HG02884 (cell line): ENCODE measurements around the gene FGF2.
"Not testable (repeated sequence)": the region's sequence is repeated elsewhere in the genome, so short reads cannot be mapped to it uniquely, and the experiment has no call there.

ENCODE experiments used
- ATAC-seq: cut with Tn5 transposase; IDR thresholded peaks from one replicate; pipeline ENCODE4 v1.9.1; 2021; ENCODE audit warnings: mild to moderate bottlenecking, moderate library complexity; ENCODE audit not compliant: unreplicated experiment

The FGF2 gene

DNA sequence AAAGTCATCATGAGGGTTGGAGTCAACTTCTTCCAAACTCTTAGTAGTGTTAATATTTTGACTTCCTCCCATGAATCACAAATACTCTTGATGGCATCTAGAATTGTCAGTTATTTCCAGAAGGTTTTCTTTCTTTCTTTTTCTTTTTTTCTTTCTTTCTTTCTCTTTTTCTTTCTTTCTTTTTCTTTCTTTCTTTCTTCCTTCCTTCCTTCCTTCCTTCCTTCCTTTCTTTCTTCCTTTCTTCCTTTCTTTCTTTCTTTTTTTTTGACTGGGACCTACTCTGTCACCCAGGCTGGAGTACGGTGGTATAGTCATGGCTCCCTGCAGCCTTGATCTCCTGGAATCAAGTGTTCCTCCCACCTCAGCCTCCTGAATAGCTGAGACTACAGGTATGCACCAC is 17.8 kb downstream of the FGF2 start:
- not testable (repeated sequence) for ATAC-seq

DNA sequence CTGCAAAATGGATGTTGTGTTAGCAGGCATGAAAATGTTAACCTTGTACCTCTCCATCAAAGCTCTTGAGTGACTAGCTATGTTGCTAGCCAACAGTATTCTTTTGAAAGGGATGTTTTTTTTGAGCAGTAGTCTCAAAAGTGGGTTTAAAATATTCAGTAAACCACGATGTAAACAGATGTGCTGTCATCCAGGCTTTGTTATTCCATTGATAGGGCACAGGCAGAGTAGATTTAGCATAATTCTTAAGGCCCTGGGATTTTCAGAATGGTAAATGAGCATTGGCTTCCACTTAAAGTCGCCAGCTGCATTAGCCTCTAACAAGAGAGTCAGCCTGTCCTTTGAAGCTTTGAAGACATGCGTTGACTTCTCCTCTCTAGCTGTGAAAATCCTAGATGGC is 18.4 kb downstream of the FGF2 start:
- no peak for ATAC-seq

DNA sequence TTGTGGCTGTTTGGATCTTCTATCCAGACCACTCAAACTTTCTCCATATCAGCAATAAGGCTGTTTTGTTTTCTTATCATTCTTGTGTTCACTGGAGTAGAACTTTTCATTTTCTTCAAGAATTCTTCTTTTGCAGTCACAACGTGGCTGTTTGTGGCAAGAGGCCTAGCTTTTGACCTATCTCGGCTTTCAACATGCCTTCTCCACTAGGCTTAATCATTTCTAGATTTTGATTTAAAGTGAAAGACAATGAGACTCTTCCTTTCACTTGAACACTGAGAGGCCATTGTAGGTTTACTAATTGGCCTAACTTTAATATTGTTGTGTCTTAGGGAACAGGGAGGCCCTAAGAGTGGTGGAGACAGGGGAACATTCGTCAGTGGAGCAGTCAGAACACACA is 19.1 kb downstream of the FGF2 start:
- peak; percentile 75 for ATAC-seq

DNA sequence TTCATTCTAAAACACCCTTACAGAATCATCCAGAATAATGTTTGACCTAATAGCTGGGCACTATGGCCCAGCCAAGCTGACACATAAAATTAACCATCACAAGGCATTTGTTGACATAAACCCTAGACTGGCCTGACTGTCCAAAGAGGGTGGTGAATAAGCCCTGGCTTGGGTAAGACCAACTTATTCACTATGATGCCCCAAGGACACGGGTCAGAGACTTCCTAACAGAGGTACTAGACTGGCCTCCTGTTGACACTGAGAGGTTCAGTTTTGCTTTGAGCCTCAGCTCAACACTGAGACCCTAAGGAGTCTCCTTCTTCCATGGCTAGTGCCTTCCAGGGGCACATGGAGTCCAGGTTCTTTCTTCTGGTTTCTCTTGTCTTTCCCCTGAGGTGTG is 21.3 kb downstream of the FGF2 start:
- no peak for ATAC-seq

DNA sequence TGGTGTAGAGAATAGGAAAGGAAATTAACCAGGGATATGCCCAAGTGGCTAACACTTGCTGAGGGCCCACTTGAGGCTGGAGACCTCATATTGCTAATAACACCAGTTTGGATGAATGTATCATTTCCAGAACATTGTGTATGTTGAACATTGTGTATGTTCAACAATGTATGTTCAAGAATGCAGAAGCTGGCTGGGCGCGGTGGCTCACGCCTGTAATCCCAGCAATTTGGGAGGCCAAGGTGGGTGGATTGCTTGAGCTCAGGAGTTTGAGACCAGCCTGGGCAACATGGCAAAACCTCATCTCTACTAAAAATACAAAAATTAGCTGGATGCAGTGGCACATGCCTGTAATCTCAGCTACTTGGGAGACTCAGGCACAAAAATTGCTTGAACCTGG is 23.2 kb downstream of the FGF2 start:
- not testable (repeated sequence) for ATAC-seq

DNA sequence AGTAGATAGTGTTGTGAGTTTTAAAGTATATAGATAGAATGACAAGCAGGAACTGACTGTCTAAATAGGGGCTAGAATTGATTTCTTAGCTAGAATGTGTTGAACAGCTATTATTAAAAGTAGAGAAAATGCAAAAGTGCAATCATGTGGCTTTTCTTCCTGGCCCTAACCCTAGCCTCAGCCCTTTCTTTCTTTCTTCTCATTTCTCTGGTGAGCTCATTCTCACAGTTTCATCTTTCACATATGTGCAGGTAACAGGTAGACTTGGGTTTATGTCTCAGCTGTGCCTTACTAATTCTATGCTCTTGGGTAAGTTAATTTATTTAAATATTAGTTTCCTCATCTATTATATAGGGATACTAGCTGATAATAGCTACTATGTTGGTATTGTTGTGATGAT is 24.9 kb downstream of the FGF2 start:
- ATAC-seq: no peak

DNA sequence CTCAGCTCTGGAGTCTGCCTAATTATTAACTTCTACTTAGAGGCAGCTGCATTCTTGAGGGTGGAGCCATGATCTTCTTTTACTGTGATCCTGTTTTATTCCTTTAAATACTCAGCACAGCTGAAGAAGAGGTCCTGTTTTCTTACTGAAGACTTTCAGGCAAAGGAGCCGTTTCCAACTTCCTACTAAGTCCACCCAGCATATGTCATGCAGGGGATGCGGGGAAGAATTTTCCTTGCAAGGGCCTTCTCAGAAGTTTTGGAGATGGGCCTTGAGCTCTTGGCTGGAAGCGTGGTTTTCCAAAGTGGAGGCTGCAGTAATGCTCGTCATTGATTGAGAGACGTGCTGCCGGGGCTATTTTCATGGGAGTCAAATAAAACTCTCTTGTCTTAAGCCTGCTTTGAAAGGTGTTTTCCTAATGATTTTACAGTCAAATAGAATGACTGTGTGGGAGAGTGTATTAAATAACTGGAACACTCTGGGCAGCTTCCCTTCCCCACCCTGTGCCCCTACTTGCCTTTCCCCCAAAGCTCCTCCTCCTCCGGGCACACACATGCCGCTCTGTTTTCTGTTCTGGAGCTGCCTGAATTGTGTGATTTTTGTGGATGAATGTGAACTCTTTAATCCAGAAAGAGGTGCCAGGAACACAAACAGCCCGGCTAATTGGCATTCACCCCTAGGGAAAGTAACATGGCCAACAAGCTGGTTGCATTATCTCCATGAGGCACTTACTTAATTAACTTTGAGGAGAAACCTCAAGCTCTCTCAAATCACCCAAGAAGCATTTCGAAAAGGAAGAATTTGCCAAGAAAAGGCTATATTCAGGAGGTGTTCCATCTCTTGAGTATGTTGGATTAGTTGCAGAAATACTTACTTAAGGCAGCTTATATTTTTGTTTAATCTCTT is 28.1 kb downstream of the FGF2 start:
- no peak for ATAC-seq

DNA sequence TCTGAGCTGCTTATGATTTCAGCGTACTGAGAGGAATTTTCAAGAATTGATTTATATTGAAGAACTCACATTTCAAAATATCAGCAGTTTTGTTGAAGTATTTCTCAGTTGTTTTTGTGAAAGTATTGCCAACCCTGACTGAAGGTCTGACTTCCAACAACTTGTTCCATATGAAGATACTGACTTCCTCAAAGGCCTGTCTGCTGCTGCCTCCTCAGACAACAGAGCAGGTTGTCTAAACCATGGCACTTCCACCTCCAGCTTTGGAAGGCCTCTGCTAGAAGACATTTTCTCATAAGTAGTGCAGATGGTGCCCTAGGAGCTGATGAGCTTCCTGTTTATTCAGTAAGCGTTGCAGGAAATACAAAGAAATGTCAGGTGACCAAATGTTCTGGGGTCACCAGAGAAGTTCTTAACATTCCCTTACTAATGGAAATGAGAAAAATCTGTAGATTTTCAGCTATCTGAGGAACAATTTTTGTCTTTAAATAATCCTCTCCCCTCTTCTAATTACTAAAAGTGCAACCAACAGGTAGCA is 28.8 kb downstream of the FGF2 start:
- ATAC-seq: no peak

DNA sequence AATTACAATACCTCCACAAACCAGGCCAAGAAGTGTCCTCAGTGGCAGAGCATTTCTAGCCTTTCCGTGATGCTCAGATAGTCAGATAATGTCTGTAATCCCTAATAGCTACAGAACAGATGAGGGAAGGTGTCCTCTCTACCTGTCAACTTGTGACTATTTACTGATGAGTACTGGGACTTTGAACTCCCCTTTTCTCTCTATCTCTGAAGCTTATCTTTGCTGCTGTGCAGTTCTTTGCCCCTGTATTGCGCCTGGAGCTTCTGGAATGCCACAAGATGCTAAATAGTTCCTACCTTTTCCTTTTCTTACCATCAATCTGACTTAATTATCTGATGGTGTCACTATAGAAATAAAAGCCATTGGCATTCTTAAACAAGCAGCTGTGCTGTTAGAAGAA is 30.5 kb downstream of the FGF2 start:
- no peak for ATAC-seq

DNA sequence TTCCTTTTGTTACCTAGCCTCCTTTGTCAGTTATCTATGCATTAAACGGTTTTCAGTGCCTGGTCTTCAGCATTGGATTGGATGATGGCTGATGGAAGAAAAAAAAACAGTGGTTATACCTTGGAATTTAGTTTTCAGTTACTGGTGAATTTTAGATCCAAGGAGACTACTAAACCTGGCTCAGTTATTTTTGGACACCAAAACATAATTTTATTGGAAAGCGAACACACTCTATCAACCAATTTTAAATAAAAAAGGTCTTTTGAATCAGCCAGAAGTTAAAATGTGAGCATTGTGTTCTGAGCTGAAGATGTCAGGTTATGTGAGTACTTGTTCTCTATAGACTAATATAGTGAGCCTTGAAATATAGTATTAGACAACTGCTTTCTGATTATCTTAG is 32.1 kb downstream of the FGF2 start:
- ATAC-seq: no peak

DNA sequence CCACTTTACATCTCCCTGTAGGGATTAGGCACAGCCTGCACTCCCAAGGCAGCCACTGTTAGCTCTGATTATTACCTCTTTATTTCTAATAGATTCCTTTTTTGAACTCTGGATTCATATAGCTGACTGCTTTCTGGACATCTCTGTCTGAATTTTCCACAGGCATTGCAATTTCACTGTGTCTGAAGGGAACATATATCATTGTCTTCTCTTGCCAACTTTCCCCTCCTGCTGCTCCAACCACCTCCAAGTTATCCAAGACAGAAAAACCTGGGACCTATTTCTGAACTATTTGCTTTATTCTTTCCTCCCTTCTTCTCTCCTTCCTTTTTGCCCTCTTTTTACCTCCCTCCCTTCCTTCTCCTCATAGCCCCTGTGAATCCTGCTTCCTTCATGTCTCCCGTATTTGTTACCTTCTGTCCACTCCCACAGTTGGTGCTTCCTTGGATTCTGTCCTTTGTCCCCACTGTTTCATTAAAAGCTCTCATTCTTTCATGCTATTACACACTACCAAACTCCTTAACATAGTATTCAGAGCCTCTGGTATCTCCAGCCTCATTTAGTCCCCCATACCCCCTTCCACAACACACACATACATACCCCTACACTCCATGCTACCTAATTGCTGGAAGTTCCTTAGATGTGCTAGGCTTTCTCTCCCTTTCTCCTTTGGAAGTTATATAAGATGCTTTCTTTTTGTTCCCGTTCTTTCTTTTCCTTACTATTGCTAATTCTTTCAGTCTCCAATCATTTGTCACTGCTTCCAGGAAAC is 34.7 kb downstream of the FGF2 start:
- no peak for ATAC-seq

DNA sequence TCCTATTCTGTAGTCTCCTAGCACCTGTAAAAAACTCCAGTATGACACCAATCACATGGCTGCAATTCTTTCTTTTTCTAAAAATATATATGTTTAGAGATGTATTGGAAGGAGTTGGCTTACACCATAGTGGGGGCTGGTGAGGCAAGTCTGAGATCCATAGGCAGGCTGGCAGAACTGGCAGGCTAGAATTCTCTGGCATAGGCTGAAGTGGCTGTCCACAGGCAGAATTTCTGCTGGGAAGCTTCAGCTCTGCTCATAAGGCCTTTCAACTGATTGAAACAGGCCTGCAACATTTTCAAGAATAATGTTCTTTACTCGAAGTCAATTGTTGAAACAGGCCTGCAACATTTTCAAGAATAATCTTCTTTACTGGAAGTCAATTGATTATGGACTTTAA is 37.0 kb downstream of the FGF2 start:
- no peak for ATAC-seq

DNA sequence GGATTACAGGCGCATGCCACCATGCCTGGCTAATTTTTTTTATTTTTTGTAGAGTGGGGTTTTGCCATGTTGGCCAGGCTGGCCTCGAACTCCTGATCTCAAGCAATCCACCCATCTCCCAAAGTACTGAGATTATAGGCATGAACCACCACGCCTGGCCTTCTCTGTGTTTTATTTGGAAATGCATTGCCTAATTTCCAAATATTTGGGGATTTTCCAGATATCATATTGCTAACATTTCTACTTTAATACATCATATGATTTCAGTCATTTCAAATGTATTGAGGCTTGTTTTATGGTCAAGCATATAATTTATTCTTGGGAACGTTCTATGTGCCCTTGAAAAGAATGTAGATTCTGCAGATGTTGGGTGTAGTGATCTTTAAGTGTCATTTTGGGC is 38.8 kb downstream of the FGF2 start:
- no peak for ATAC-seq

DNA sequence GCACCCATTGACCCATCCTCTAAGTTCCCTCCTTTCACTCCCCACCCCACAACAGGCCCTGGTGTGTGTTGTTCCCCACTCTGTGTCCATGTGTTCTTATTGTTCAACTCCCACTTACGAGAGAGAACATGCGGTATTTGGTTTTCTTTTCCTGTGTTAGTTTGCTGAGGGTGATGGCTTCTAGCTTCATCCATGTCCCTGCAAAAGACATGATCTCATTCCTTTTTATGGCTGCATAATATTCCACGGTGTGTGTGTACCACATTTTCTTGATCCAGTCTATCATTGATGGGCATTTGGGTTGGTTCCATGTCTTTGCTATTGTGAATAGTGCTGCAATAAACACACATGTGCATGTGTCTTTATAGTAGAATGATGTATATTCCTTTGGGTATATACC is 41.6 kb downstream of the FGF2 start:
- not testable (repeated sequence) for ATAC-seq

DNA sequence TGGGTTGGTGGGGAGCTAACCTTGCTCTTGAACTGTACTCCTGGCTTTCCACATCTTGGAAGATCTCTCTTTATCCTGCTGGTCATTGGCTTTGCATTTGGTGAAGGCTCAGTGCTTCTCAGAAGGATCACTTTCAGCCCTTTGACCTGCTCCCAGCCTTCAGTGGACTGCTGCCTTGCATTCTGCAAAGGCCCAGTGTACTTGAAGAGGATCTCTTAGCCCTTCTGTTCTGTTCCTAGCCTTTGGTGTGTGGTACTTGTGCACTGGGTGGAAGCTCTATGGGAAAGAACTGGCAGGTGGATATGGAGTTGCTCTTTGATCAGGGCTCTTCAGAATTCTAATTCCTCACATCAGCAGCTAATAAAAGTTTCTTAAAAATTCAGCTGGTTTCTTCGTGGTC is 46.5 kb downstream of the FGF2 start:
- ATAC-seq: no peak

DNA sequence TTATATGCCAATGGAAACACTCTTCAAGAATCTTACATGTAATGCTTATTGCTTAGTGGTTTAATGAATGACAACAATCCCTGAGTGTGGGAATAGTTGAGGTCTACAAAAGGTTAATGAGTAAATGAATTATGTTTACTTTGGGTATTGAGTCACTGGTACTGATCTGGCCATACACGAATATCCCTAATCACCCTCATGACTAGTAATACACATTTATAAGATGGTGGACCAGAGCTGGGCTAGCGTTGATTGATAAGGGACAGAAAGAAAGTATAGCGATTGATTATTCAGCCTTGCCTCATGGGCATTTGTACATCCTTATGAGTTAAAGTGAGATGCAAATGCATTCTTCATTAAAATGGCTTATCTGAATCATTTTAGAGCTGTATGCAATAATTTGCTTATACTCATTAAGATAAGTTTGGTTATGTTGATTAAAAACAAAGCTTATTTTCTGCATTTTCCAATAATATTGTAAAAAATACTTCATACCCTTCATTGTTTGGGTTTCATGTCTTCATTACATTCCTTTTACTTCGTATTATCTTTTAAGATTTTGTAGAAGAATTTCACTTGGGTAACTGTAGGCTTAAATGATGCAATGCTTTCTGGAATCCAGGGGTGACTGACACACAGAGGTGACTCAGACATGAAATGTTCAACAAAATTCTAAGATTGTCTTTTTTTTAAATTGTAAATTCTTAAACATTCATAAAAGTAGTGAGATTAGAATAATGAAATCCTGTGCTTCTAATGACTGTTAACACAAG is 47.4 kb downstream of the FGF2 start:
- no peak for ATAC-seq

DNA sequence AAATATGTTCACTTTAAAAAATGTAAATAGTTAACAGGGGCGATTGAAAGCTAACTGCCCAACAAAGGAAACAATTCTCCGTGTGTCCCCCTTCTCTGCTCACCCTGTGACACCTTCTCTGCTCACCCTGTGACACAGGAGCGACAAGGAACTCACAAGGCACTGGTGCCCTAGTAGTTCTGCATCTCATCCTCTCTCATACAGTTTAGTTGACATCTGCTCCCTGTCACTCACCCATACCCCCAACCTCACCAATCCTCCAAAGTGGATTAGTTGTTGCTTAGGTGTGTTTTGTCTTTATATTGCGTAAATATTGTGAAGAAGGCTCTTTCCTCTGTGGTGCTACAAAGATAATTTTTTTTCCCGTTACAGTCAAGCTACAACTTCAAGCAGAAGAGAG is 49.3 kb downstream of the FGF2 start:
- ATAC-seq: no peak

DNA sequence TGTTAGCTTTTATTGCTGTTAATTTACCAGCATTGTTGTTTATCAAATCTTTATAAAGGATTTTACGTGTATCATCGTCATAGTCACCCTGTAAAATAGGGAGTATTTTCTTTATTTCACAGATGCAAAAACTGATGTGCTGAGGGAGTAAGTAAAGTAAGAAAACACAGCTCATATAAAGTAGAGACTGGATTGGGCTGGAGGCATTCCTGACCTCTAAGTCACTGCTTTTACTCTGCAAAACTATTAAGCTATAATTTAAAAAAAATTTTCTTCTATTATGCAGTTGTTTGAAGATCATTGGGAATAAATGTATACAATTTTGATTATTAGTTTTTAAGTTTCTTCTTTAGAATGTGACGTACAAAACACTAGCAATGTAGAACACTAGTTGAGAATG is 49.8 kb downstream of the FGF2 start:
- no peak for ATAC-seq

DNA sequence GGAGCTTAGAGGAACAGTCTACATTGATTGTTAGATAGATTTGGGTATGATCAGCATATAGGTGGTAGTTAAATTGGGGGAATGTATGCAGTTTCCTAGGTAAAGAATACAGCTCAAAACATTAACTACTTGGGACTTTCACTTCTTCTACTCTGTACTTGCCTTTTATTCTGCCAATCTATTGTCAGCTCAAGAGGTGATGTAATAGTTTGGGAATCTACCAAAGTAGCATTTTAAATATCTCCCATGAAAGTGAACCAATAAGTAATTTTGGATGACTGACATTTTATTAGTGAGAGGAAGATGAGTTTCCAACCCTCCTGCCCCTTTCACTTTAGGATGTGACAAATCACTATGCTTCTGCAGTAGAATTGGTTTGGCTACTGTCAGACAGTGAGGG is 52.4 kb downstream of the FGF2 start:
- ATAC-seq: no peak

DNA sequence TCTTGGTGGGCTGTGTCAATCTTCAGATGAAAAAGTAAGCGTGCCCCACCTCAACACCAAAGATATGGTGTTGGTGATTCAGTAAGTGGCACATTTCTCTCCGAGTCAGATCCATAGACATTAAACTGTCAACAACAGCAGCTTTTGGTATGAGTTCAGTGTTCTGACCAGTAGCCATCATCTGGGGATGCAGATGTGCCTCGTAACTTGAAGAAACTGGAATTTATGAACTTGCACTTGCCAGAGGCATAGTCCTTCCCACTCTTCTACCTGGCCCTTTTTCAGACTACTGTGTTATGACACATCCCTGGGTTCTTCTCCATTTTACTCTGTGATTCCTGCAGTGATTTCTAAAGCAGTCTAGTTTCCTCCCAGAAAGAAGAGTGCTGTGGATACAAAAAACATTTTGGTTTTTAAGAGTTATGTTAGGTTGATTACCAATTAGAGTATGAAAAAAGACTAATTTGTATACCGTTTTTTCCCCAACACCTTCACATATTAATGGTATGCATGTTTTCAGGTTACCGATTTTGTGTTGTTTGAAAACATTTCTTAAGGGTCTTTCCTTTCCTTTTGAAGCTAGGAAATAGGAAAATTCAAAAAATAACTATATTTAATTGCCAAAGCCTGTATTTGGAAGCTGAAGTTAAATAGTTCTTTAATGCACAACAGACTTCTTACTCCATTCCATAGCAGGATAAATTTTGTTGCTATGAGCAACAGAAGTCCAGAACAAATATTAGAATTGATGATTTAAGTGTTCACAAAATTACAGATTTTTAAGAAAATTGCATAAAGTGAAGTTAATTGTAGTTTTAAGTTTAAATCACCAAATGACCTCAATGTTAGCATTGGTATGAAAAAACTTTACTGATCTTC is 56.5 kb downstream of the FGF2 start:
- ATAC-seq: no peak
